Measurements from ENCODE around the gene PCSK2. TPM values are rescaled to one million over a fixed set of nuclear protein-coding genes. Genes with fewer than 3 reads are reported as not detected.

The PCSK2 gene
- total and polyA plus RNA-seq, 2 of the 8 experiments (the other 6 are each of a cell fraction or from before 2014, with no cell fraction given) = 1.9 to 4.2 TPM

- Histone ChIP-seq H3K56ac (replicated peaks; ENCODE audit: insufficient read length, low read depth, low read length) (no peak overlapping the region), H4K8ac (ENCODE audit: extremely low read depth, insufficient read depth, low read length) (no peak overlapping the region), H3K9ac (replicated peaks in 1 of 4; ENCODE audit: extremely low read depth in 1 of 4, low read depth in 3 of 4, low read length in 3 of 4) (no peak overlapping the region), H3K9me3 (ENCODE audit: insufficient read depth in 2 of 2, low read depth in 1 of 2, low read length in 1 of 2) (no peaks in the 10 kb centered on the region), H2AFZ (ENCODE audit: low read length) (no peak overlapping the region), H3K79me2 (ENCODE audit: control insufficient read depth in 1 of 2, insufficient read depth in 2 of 2, low read length in 2 of 2) (no peaks in the 10 kb centered on the region), H3K23ac (ENCODE audit: insufficient read length) (no peak overlapping the region), H3K4me3 (ENCODE audit: extremely low read depth in 1 of 4, insufficient read depth in 2 of 4, low read depth in 3 of 4, low read length in 4 of 4) (no peak overlapping the region), H2BK20ac (ENCODE audit: low read length) (no peak overlapping the region; the same call in 1 of the 2 replicates), H4K91ac (replicated peaks; ENCODE audit: insufficient read length, low read length) (no peak overlapping the region), H2BK12ac (ENCODE audit: low read depth, low read length) (no peak overlapping the region), H4K20me1 (replicated peaks in 1 of 2; ENCODE audit: control insufficient read depth in 1 of 2, insufficient read depth in 2 of 2, low read length in 2 of 2) (no peaks in the 10 kb centered on the region), H2BK120ac (replicated peaks; ENCODE audit: low read depth, low read length) (no peak overlapping the region), H3K23me2 (ENCODE audit: low read depth, low read length) (no peaks in the 10 kb centered on the region; the same call in 1 of the 2 replicates), H2BK15ac (ENCODE audit: low read length) (no peak overlapping the region), H3K27ac (ENCODE audit: low read depth, low read length) (no peak overlapping the region), H3K36me3 (ENCODE audit: control insufficient read depth in 2 of 4, insufficient read depth in 4 of 4, low read length in 3 of 4) (no peaks in the 10 kb centered on the region), H3K4ac (replicated peaks; ENCODE audit: insufficient read length, low read depth, low read length) (no peak overlapping the region), H3K14ac (ENCODE audit: insufficient read length) (no peak overlapping the region), H4K5ac (ENCODE audit: insufficient read length, low read depth, low read length) (no peak overlapping the region), H3K18ac (ENCODE audit: extremely low read depth, low read length) (no peak overlapping the region), H3K79me1 (ENCODE audit: low read depth, low read length) (no peaks in the 10 kb centered on the region), H3K4me1 (replicated peaks in 1 of 4; ENCODE audit: control insufficient read depth in 3 of 4, insufficient read depth in 4 of 4, low read length in 3 of 4) (no peaks in the 10 kb centered on the region), H3K4me2 (ENCODE audit: insufficient read depth in 1 of 2, low read depth in 2 of 2, low read length in 2 of 2) (no peak overlapping the region), H2BK5ac (ENCODE audit: low read depth, low read length) (no peak overlapping the region), H2AK5ac (ENCODE audit: low read depth, low read length) (no peak overlapping the region), H3K27me3 (replicated peaks in 1 of 4; ENCODE audit: control insufficient read depth in 3 of 4, extremely low read depth in 1 of 4, insufficient read depth in 3 of 4, low read length in 3 of 4) (no peaks in the 10 kb centered on the region)
- DNase-seq (ENCODE audit: low read depth in 1 of 2, low spot score in 2 of 2) (no peak), FAIRE-seq (no peak)
- WGBS, 2 experiments (ENCODE audit: extremely low coverage in 1 of 2, insufficient coverage in 1 of 2, insufficient read length in 1 of 2, insufficient replicate concordance in 2 of 2, low coverage in 1 of 2, low lambda C conversion rate in 2 of 2, missing lambda C conversion rate in 1 of 2) = 91% methylated on average over 5 of the region's 5 CpGs; no CpG with 5 or more reads in 1 of the 2 experiments
- CTCF ChIA-PET (ENCODE audit: partially characterized antibody) = interaction anchor here (1.0 to 1.3 kb wide), 2 partner anchors 27 to 112 kb away, joined by 3 to 4 read pairs; no protein-coding TSS in a partner anchor
- POLR2A ChIA-PET (ENCODE audit: partially characterized antibody) = no interaction called here
- TF ChIP-seq CHD2 (IDR thresholded peaks at IDR 0.05; ENCODE audit: low read length) (no peak), GTF2F1 (IDR thresholded peaks at IDR 0.05; ENCODE audit: borderline replicate concordance, low read depth, low read length) (no peak), SIX5 (IDR thresholded peaks at IDR 0.05; ENCODE audit: low read depth, low read length) (no peak), CHD1 (IDR thresholded peaks at IDR 0.05; ENCODE audit: low read depth, low read length) (no peak), TAF7 (optimal IDR thresholded peaks at IDR 0.05; ENCODE audit: borderline replicate concordance, low read depth, low read length) (no peak), POLR2AphosphoS5 (IDR thresholded peaks at IDR 0.05; ENCODE audit: low read depth, low read length) (no peak), CEBPB (IDR thresholded peaks at IDR 0.05; ENCODE audit: low read depth, low read length) (no peak), EZH2 (IDR thresholded peaks at IDR 0.05; ENCODE audit: low read depth, low read length, severe bottlenecking) (no peak), TBP (IDR thresholded peaks at IDR 0.05; ENCODE audit: low read depth, low read length) (no peak), SUZ12 (IDR thresholded peaks at IDR 0.05; ENCODE audit: low read length) (no peak), TCF12 (IDR thresholded peaks at IDR 0.05; ENCODE audit: low read depth, low read length) (no peak), KDM5A (IDR thresholded peaks at IDR 0.05; ENCODE audit: low read length) (no peak), SIN3A (conservative IDR thresholded peaks at IDR 0.05 in 1 of 2, IDR thresholded peaks at IDR 0.05 in 1 of 2; ENCODE audit: low read depth in 1 of 2, low read length in 2 of 2) (no peak), FOSL1 (IDR thresholded peaks at IDR 0.05; ENCODE audit: insufficient read depth, low read depth, low read length) (no peak), GABPA (IDR thresholded peaks at IDR 0.05; ENCODE audit: borderline replicate concordance, insufficient read depth, low read length) (no peak), YY1 (IDR thresholded peaks at IDR 0.05; ENCODE audit: low read depth, low read length) (no peak)
Measured at GRCh38 chr20:17394411-17394810, 167.6 kb downstream of the PCSK2 start.

Data from H1 (cell line).